H9 (cell line): ENCODE data around the gene AFMID. TPM values are rescaled to one million over a fixed set of nuclear protein-coding genes. Genes with fewer than 3 reads are reported as not detected.

Experiments
- DNase-seq: peaks from one replicate; pipeline ENCODE4 v3.0.0-alpha.2; 2017
- H2AFZ ChIP-seq: one replicate; pipeline ENCODE4 v1.6.1; 2013; ENCODE audit warnings: mild to moderate bottlenecking, low read length, control low read depth, moderate library complexity
- H2AK5ac ChIP-seq: 2 replicates; pipeline ENCODE4 v1.6.1; 2013; ENCODE audit warnings: low read length, control low read depth, mixed read lengths; ENCODE audit not compliant: insufficient read length
- H2BK120ac ChIP-seq: one replicate; pipeline ENCODE4 v1.6.1; 2013; ENCODE audit warnings: low read depth, mild to moderate bottlenecking, low read length, control low read depth, inconsistent platforms; ENCODE audit not compliant: poor library complexity, severe bottlenecking
- H2BK12ac ChIP-seq: 2 replicates; pipeline ENCODE4 v1.6.1; 2013; ENCODE audit warnings: low read length, control low read depth, mixed read lengths, low read depth; ENCODE audit not compliant: insufficient read length
- H2BK15ac ChIP-seq: 2 replicates; pipeline ENCODE4 v1.6.1; 2013; ENCODE audit warnings: low read depth, low read length, control low read depth
- H2BK20ac ChIP-seq: one replicate; pipeline ENCODE4 v1.6.1; 2013; ENCODE audit warnings: low read depth, mild to moderate bottlenecking, low read length, control low read depth, inconsistent platforms; ENCODE audit not compliant: poor library complexity, severe bottlenecking
- H2BK5ac ChIP-seq: 2 replicates; pipeline ENCODE4 v1.6.1; 2013; ENCODE audit warnings: low read length, control low read depth, mixed read lengths; ENCODE audit not compliant: insufficient read length
- H3K14ac ChIP-seq: 2 replicates; pipeline ENCODE4 v1.6.1; 2013; ENCODE audit warnings: low read length, control low read depth; ENCODE audit not compliant: insufficient read depth
- H3K18ac ChIP-seq: 2 replicates; pipeline ENCODE4 v1.6.1; 2013; ENCODE audit warnings: low read depth, mild to moderate bottlenecking, mixed read lengths, low read length, control low read depth; ENCODE audit not compliant: insufficient read length
- H3K23ac ChIP-seq: 2 replicates; pipeline ENCODE4 v1.6.1; 2013; ENCODE audit warnings: low read length, control low read depth, mixed read lengths, low read depth; ENCODE audit not compliant: insufficient read length
- H3K23me2 ChIP-seq: 2 replicates; pipeline ENCODE4 v1.6.1; 2013; ENCODE audit warnings: low read depth, mild to moderate bottlenecking, mixed read lengths, low read length, control low read depth; ENCODE audit not compliant: insufficient read length, poor library complexity, severe bottlenecking
- H3K27ac ChIP-seq: 2 replicates; pipeline ENCODE4 v1.5.1; 2013; ENCODE audit warnings: low read length, control low read depth, mixed read lengths, low read depth; ENCODE audit not compliant: insufficient read length
- H3K27me3 ChIP-seq: 2 replicates; pipeline ENCODE4 v1.6.1; 2013; ENCODE audit warnings: low read length, control low read depth, inconsistent platforms; ENCODE audit not compliant: insufficient read depth
- H3K4ac ChIP-seq: 2 replicates; pipeline ENCODE4 v1.6.1; 2013; ENCODE audit warnings: low read depth, mild to moderate bottlenecking, control low read depth, inconsistent platforms, low read length, moderate library complexity
- H3K4me1 ChIP-seq: 2 replicates; pipeline ENCODE4 v1.6.1; 2013; ENCODE audit warnings: low read length, control low read depth, inconsistent platforms; ENCODE audit not compliant: insufficient read depth
- H3K4me2 ChIP-seq: 2 replicates; pipeline ENCODE4 v1.6.1; 2013; ENCODE audit warnings: low read length, control low read depth, mixed read lengths; ENCODE audit not compliant: insufficient read length, insufficient read depth
- H3K56ac ChIP-seq: 2 replicates; pipeline ENCODE4 v1.6.1; 2013; ENCODE audit warnings: low read depth, mild to moderate bottlenecking, mixed read lengths, low read length, control low read depth; ENCODE audit not compliant: insufficient read length
- H3K79me1 ChIP-seq: 2 replicates; pipeline ENCODE4 v1.6.1; 2013; ENCODE audit warnings: low read depth, mild to moderate bottlenecking, moderate library complexity, low read length, control low read depth, inconsistent platforms; ENCODE audit not compliant: insufficient read depth, poor library complexity, severe bottlenecking
- H3K79me2 ChIP-seq: 2 replicates; pipeline ENCODE4 v1.6.1; 2013; ENCODE audit warnings: low read length, control low read depth, inconsistent platforms; ENCODE audit not compliant: insufficient read depth
- H3K9ac ChIP-seq: 2 replicates; pipeline ENCODE4 v1.6.1; 2013; ENCODE audit warnings: low read length, control low read depth, mixed read lengths; ENCODE audit not compliant: insufficient read length; ENCODE audit errors: extremely low read depth
- H3K9me3 ChIP-seq: one replicate; pipeline ENCODE4 v1.6.1; 2013; ENCODE audit warnings: low read depth, low read length, inconsistent platforms; ENCODE audit not compliant: control insufficient read depth
- H3T11ph ChIP-seq: one replicate; pipeline ENCODE4 v1.6.1; 2013; ENCODE audit warnings: mild to moderate bottlenecking, low read length, control low read depth, inconsistent platforms
- H4K20me1 ChIP-seq: one replicate; pipeline ENCODE4 v1.6.1; 2013; ENCODE audit not compliant: control insufficient read depth, insufficient read length, insufficient read depth
- H4K5ac ChIP-seq: 2 replicates; pipeline ENCODE4 v1.6.1; 2013; ENCODE audit warnings: low read depth, mild to moderate bottlenecking, mixed read lengths, low read length, control low read depth; ENCODE audit not compliant: insufficient read length
- H4K8ac ChIP-seq: replicated peaks from 2 replicates; pipeline ENCODE4 v1.6.1; 2013; ENCODE audit warnings: low read length, control low read depth, mixed read lengths, low read depth; ENCODE audit not compliant: insufficient read length
- H4K91ac ChIP-seq: 2 replicates; pipeline ENCODE4 v1.6.1; 2013; ENCODE audit warnings: low read depth, mild to moderate bottlenecking, moderate library complexity, mixed read lengths, low read length, control low read depth; ENCODE audit not compliant: insufficient read length
- H3K27ac Mint-ChIP-seq, 3 experiments: 2 replicates in 2 of 3; 3 replicates in 1 of 3; pipeline ENCODE4 v1.8.0; 2020 to 2021; ENCODE audit warnings: mixed read lengths in 3 of 3, mild to moderate bottlenecking in 1 of 3, moderate library complexity in 1 of 3
- H3K27me3 Mint-ChIP-seq: 2 replicates; pipeline ENCODE4 v1.8.0; 2021; ENCODE audit warnings: low read depth, mild to moderate bottlenecking, moderate library complexity, mixed read lengths
- H3K36me3 Mint-ChIP-seq, 3 experiments: 2 replicates in 2 of 3; 3 replicates in 1 of 3; pipeline ENCODE4 v1.8.0; 2020 to 2021; ENCODE audit warnings: low read depth in 3 of 3, mixed read lengths in 3 of 3; ENCODE audit not compliant: insufficient read depth in 1 of 3
- H3K4me1 Mint-ChIP-seq, 2 experiments: 2 replicates each; pipeline ENCODE4 v1.8.0; 2020; ENCODE audit warnings: mixed read lengths in 2 of 2
- H3K4me3 Mint-ChIP-seq, 2 experiments: 2 replicates in 1 of 2; 3 replicates in 1 of 2; pipeline ENCODE4 v1.8.0; 2020 to 2021; ENCODE audit warnings: mild to moderate bottlenecking in 2 of 2, mixed read lengths in 2 of 2, moderate library complexity in 1 of 2
- H3K9me3 Mint-ChIP-seq, 2 experiments: 2 replicates in 1 of 2; 3 replicates in 1 of 2; pipeline ENCODE4 v1.8.0; 2020; ENCODE audit warnings: mild to moderate bottlenecking in 2 of 2, mixed read lengths in 2 of 2, moderate library complexity in 1 of 2
- WGBS: extraction: QIAGEN DNeasy Blood & Tissue Kit; methylation state at CpG from one replicate; pipeline ENCODE4 v1.1.7; 2013; ENCODE audit warnings: missing lambda C conversion rate, low lambda C conversion rate, mixed read lengths; ENCODE audit not compliant: insufficient read length; ENCODE audit errors: extremely low coverage; 5-methylcytosine and 5-hydroxymethylcytosine counted together
- total RNA-seq: library from RNA; stranded (reverse); gene quantifications from 2 replicates; pipeline ENCODE4 v1.2.1, GENCODE V29; 2021
- TF ChIP-seq, protein P1 (sequence below): fragments of 200-600 bp; sonication (generic); conservative IDR thresholded peaks from 3 replicates; pipeline ENCODE4 v1.8.0; 2021; ENCODE audit warnings: antibody characterized with exemption, mild to moderate bottlenecking

The AFMID gene
- total RNA-seq, 1 experiment from 2014 or later = 64.1 TPM

DNA sequence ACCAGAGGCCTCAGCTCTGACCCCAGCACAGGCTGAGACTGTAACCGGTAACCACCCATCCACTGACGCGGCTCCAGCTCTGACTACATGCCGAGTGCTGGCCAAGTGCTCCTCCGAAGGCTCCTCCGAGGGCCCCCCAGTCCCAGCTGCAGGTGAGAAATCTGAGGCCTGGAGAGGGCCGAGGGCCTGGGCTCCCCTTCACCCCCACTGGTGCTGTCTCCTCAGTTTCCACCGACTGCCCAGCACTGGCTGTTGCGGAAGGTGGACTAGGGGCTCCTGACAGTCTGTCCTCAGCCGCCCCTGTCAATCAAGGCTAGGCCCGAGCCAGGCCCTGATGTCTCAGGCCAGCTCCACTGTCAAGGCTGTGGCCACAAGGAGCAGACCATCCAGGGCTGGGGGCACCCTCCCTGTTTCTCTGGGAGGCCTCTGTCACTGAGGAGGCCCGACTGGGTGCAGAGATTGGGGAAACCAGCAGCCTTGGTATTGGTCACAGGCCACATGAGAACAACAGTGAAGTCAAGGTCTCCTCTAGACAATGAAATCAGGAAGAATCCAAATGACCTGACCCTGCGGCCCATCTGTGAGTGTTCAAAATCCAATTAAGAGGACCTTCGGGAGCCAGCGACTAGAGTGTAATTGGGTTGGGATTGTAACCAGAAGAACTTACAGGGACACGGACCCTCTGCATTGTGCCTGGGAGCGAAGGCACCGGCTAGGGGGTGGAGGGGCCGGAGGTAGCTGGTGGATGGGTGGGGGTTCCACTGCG is 49.4 kb downstream of the AFMID start:
- peaks cover 25% of the 10 kb centered on the region for H3K27me3 Mint-ChIP-seq
- H3K9ac ChIP-seq = no peak overlapping the region

More for the DNA sequence above, 49.4 kb downstream of the AFMID start:
- Histone ChIP-seq H2AK5ac (no peak overlapping the region), H3K79me1 (no peaks in the 10 kb centered on the region), H3K4me2 (no peak overlapping the region), H2BK120ac (no peak overlapping the region), H3K23me2 (no peaks in the 10 kb centered on the region), H3K56ac (no peak overlapping the region), H2BK15ac (no peak overlapping the region), H3K9me3 (no peaks in the 10 kb centered on the region), H2BK12ac (no peak overlapping the region), H3K23ac (no peak overlapping the region), H4K20me1 (no peaks in the 10 kb centered on the region), H3K14ac (no peak overlapping the region), H2AFZ (no peak overlapping the region), H3K79me2 (no peaks in the 10 kb centered on the region), H3T11ph (no peak overlapping the region), H3K4me1 (no peaks in the 10 kb centered on the region), H3K4ac (no peak overlapping the region), H4K5ac (no peak overlapping the region), H3K27me3 (no peaks in the 10 kb centered on the region; the same call in 1 of the 2 replicates), H2BK5ac (no peak overlapping the region), H4K91ac (no peak overlapping the region), H3K27ac (no peak overlapping the region), H4K8ac (no peak overlapping the region), H3K18ac (no peak overlapping the region), H2BK20ac (no peak overlapping the region)
- no peak overlapping the region for H3K4me3 Mint-ChIP-seq
- peaks cover under 1 to 22% of the 10 kb centered on the region in 2 experiments for H3K4me1 Mint-ChIP-seq
- no peak overlapping the region for H3K27ac Mint-ChIP-seq
- no peaks in the 10 kb centered on the region; a peak in 1 of 7 replicates for H3K36me3 Mint-ChIP-seq
- DNase-seq = no peak
- WGBS = no CpG with 5 or more reads among the region's 20 CpGs
- TF ChIP-seq, protein P1, sequence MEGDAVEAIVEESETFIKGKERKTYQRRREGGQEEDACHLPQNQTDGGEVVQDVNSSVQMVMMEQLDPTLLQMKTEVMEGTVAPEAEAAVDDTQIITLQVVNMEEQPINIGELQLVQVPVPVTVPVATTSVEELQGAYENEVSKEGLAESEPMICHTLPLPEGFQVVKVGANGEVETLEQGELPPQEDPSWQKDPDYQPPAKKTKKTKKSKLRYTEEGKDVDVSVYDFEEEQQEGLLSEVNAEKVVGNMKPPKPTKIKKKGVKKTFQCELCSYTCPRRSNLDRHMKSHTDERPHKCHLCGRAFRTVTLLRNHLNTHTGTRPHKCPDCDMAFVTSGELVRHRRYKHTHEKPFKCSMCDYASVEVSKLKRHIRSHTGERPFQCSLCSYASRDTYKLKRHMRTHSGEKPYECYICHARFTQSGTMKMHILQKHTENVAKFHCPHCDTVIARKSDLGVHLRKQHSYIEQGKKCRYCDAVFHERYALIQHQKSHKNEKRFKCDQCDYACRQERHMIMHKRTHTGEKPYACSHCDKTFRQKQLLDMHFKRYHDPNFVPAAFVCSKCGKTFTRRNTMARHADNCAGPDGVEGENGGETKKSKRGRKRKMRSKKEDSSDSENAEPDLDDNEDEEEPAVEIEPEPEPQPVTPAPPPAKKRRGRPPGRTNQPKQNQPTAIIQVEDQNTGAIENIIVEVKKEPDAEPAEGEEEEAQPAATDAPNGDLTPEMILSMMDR = no peak
- no peaks in the 10 kb centered on the region for H3K9me3 Mint-ChIP-seq
